SU-DHL-6 (cell line): ENCODE data around the gene NKX2-2.

Source experiments
- H2AFZ ChIP-seq: fragments of 200-600 bp; sonication (generic); 2 replicates; pipeline ENCODE4 v1.6.1; 2014; ENCODE audit warnings: low read depth, mild to moderate bottlenecking, moderate library complexity, mixed read lengths, antibody characterized with exemption, low read length; ENCODE audit not compliant: severe bottlenecking
- H3F3A ChIP-seq: fragments of 200-600 bp; shearing (Covaris generic); 2 replicates; pipeline ENCODE4 v1.6.0; 2016; ENCODE audit warnings: antibody characterized with exemption, mild to moderate bottlenecking; ENCODE audit not compliant: insufficient read depth
- H3K27ac ChIP-seq: fragments of 200-600 bp; sonication (generic); 2 replicates; pipeline ENCODE4 v1.5.1; 2016; ENCODE audit warnings: low read depth, mild to moderate bottlenecking, low read length, moderate library complexity, mixed read lengths
- H3K27me3 ChIP-seq: fragments of 200-600 bp; sonication (generic), shearing (Covaris generic); 2 replicates; pipeline ENCODE4 v1.6.0; 2014; ENCODE audit warnings: mild to moderate bottlenecking, low read length
- H3K36me3 ChIP-seq: fragments of 200-600 bp; sonication (generic); 2 replicates; pipeline ENCODE4 v1.6.1; 2014; ENCODE audit warnings: mild to moderate bottlenecking, low read length, mixed read lengths
- H3K4me2 ChIP-seq: fragments of 300-600, 200-600 bp; shearing (Covaris generic), sonication (generic); 2 replicates; pipeline ENCODE4 v1.6.0; 2014; ENCODE audit warnings: low read length, low read depth, mild to moderate bottlenecking; ENCODE audit not compliant: poor library complexity, severe bottlenecking
- H3K4me3 ChIP-seq: fragments of 200-600 bp; sonication (generic); 2 replicates; pipeline ENCODE4 v1.5.1; 2014; ENCODE audit warnings: antibody characterized with exemption, low read length, mild to moderate bottlenecking, mixed read lengths; ENCODE audit not compliant: insufficient read depth, poor library complexity, severe bottlenecking
- H3K79me2 ChIP-seq: fragments of 200-600 bp; sonication (generic); 2 replicates; pipeline ENCODE4 v1.6.1; 2014; ENCODE audit warnings: mild to moderate bottlenecking, low read length, moderate library complexity; ENCODE audit not compliant: insufficient read depth
- H3K9ac ChIP-seq: fragments of 200-600 bp; sonication (generic); 2 replicates; pipeline ENCODE4 v1.7.0; 2014; ENCODE audit warnings: mild to moderate bottlenecking, low read length
- H3K9me2 ChIP-seq: fragments of 200-600 bp; sonication (generic); replicated peaks from 2 replicates; pipeline ENCODE4 v1.6.1; 2014; ENCODE audit warnings: low read length; ENCODE audit not compliant: insufficient read depth
- H3K9me3 ChIP-seq: fragments of 200-600 bp; sonication (generic); 2 replicates; pipeline ENCODE4 v1.6.1; 2014; ENCODE audit warnings: low read length, mixed read lengths; ENCODE audit not compliant: insufficient read depth
- H4K20me1 ChIP-seq: fragments of 200-600 bp; sonication (generic); 2 replicates; pipeline ENCODE4 v1.6.1; 2014; ENCODE audit warnings: low read depth, mild to moderate bottlenecking, antibody characterized with exemption, low read length, moderate library complexity, mixed read lengths
- CTCF ChIP-seq: fragments of 200-600 bp; sonication (generic); IDR thresholded peaks from one replicate; pipeline ENCODE4 v1.5.1; 2017; ENCODE audit warnings: antibody characterized with exemption, mild to moderate bottlenecking, low read length, moderate library complexity; ENCODE audit not compliant: insufficient read depth, poor library complexity, severe bottlenecking
- EZH2phosphoT487 ChIP-seq: fragments of 200-600 bp; sonication (generic), shearing (Covaris generic); conservative IDR thresholded peaks from 2 replicates; pipeline ENCODE4 v1.6.1; 2018; ENCODE audit warnings: mild to moderate bottlenecking, antibody characterized with exemption, low read length, moderate library complexity, mixed read lengths

Gene NKX2-2

GRCh38 chr20:21504323-21504722 is 9.5 kb downstream of the NKX2-2 start:
- Histone ChIP-seq H3F3A (no peaks in the 10 kb centered on the region), H3K27ac (no peak overlapping the region), H3K4me3 (no peak overlapping the region), H3K36me3 (no peaks in the 10 kb centered on the region), H3K9me2 (no peaks in the 10 kb centered on the region), H3K9ac (no peak overlapping the region), H3K9me3 (no peaks in the 10 kb centered on the region), H3K4me2 (no peak overlapping the region), H3K27me3 (no peaks in the 10 kb centered on the region), H3K79me2 (no peaks in the 10 kb centered on the region), H4K20me1 (no peaks in the 10 kb centered on the region), H2AFZ (no peak overlapping the region)
- TF ChIP-seq CTCF = no peak
- TF ChIP-seq EZH2phosphoT487 = no peak

- Histone ChIP-seq H2AFZ (no peak overlapping the region), H3K4me2 (no peak overlapping the region), H3K9me3 (no peaks in the 10 kb centered on the region), H3K9me2 (no peaks in the 10 kb centered on the region), H3K9ac (no peak overlapping the region), H4K20me1 (no peaks in the 10 kb centered on the region), H3K27me3 (no peaks in the 10 kb centered on the region), H3K4me3 (no peak overlapping the region), H3K79me2 (no peaks in the 10 kb centered on the region), H3K27ac (no peak overlapping the region), H3K36me3 (no peaks in the 10 kb centered on the region), H3F3A (no peaks in the 10 kb centered on the region)
- no peak for TF ChIP-seq EZH2phosphoT487
- TF ChIP-seq CTCF = no peak
Measured at GRCh38 chr20:21503345-21503744, 10.5 kb downstream of the NKX2-2 start.

- no peaks in the 10 kb centered on the region for H3K9me2 ChIP-seq
- H3K79me2 ChIP-seq = no peaks in the 10 kb centered on the region
- H3K9ac ChIP-seq = no peak overlapping the region
- no peak for TF ChIP-seq EZH2phosphoT487
- H3K27ac ChIP-seq = no peak overlapping the region
- H3K36me3 ChIP-seq = no peaks in the 10 kb centered on the region
- no peak overlapping the region for H2AFZ ChIP-seq
- H3K27me3 ChIP-seq = no peaks in the 10 kb centered on the region
- H3K4me3 ChIP-seq = no peak overlapping the region
- H3K9me3 ChIP-seq = no peaks in the 10 kb centered on the region
- H3F3A ChIP-seq = no peaks in the 10 kb centered on the region
- H3K4me2 ChIP-seq = no peak overlapping the region
- no peaks in the 10 kb centered on the region for H4K20me1 ChIP-seq
Measured at GRCh38 chr20:21501184-21501583, 12.7 kb downstream of the NKX2-2 start.

- Histone ChIP-seq H3F3A (no peaks in the 10 kb centered on the region), H3K79me2 (no peaks in the 10 kb centered on the region), H4K20me1 (no peaks in the 10 kb centered on the region), H3K9ac (no peak overlapping the region), H3K9me3 (no peaks in the 10 kb centered on the region), H3K27ac (no peak overlapping the region), H3K27me3 (no peaks in the 10 kb centered on the region), H3K4me2 (no peak overlapping the region), H3K36me3 (no peaks in the 10 kb centered on the region), H3K4me3 (no peak overlapping the region), H3K9me2 (no peaks in the 10 kb centered on the region), H2AFZ (no peak overlapping the region)
- TF ChIP-seq CTCF (no peak), EZH2phosphoT487 (no peak)
Measured at GRCh38 chr20:21500599-21500998, 13.3 kb downstream of the NKX2-2 start.
